ENCODE data around the gene EIF4G3. TPM values are rescaled to one million over a fixed set of nuclear protein-coding genes. Genes with fewer than 3 reads are reported as not detected.
A peak's percentile ranks its signal among the peaks of the same experiment; 100 is the strongest.

EIF4G3 gene
- total and polyA plus RNA-seq, 9 of the 15 experiments (the other 6 are each of a cell fraction or from before 2014, with no cell fraction given), result 6.7 to 40.5 (median 32.1) TPM

- no peaks in the 10 kb centered on the region for H3K27me3 ChIP-seq (ENCODE audit: control insufficient read depth in 2 of 2, insufficient read depth in 2 of 2, low read length in 2 of 2)
- peaks cover 11% of the 10 kb centered on the region for H3K36me3 ChIP-seq (ENCODE audit: control insufficient read depth, insufficient read depth, low read length)
- H3K9me3 ChIP-seq (replicated peaks; ENCODE audit: control insufficient read depth, insufficient read depth, low read depth, low read length), result no peaks in the 10 kb centered on the region
- H3K79me2 ChIP-seq (ENCODE audit: control insufficient read depth, insufficient read depth, low read length), result no peaks in the 10 kb centered on the region; the same call in 2 of the 3 replicates
- DNase-seq (ENCODE audit: extremely low read depth in 1 of 4, low spot score in 3 of 4) (no peak), FAIRE-seq (no peak), ATAC-seq (no peak)
- H3K9ac ChIP-seq (ENCODE audit: insufficient read depth in 1 of 2, low read depth in 2 of 2, low read length in 2 of 2), result no peak overlapping the region
- in situ Hi-C loops (cut with MboI) (no loop called here), intact Hi-C loops (cut with micrococcal nuclease) (no loop called here)
- H3K4me2 ChIP-seq (ENCODE audit: insufficient read depth, low read length), result no peak overlapping the region
- H2AFZ ChIP-seq (ENCODE audit: low read depth, low read length), result no peak overlapping the region
- no peak overlapping the region for H3K4me3 ChIP-seq
- peak overlapping the region; percentile 48; the same call in 1 of the 3 replicates for H3K27ac ChIP-seq (ENCODE audit: extremely low read depth, low read depth, low read length)
- BruUV-seq (replicated peaks), result no TSS peak
- H3K4me1 ChIP-seq (replicated peaks in 1 of 2; ENCODE audit: control insufficient read depth in 2 of 2, insufficient read depth in 2 of 2, low read length in 2 of 2), result peaks cover 0 to 26% of the 10 kb centered on the region in 2 experiments; a peak in 2 of 5 replicates
- whole genome bisulfite sequencing (ENCODE audit: insufficient coverage, low coverage, missing lambda C conversion rate), result 89% methylated on average over 2 of the region's 2 CpGs
- TF ChIP-seq ZNF316 (IDR thresholded peaks at IDR 0.05) (peak; percentile 84), C11orf30 (IDR thresholded peaks at IDR 0.05; ENCODE audit: low read depth) (peak; percentile 67), POLR2B (IDR thresholded peaks at IDR 0.05; ENCODE audit: low read depth, partially characterized antibody) (no peak), MAFG (tag; conservative IDR thresholded peaks at IDR 0.05) (peak; percentile 21), PCBP1 (IDR thresholded peaks at IDR 0.05; ENCODE audit: low read depth, low read length, poor library complexity, severe bottlenecking) (no peak)
- ChIA-PET POLR2A (no interaction called here), CTCF (ENCODE audit: low intra/inter-chr PET ratio) (no interaction called here)
- no peaks in the 10 kb centered on the region for H3K9me1 ChIP-seq (ENCODE audit: control insufficient read depth, insufficient read depth, low read length)
- H4K20me1 ChIP-seq (replicated peaks; ENCODE audit: control insufficient read depth, insufficient read depth, low read length), result no peaks in the 10 kb centered on the region
Observed at GRCh38 chr1:21099869-21100131, 76.9 kb downstream of the EIF4G3 start.

GRCh38 chr1:21099034-21099868 is 77.4 kb downstream of the EIF4G3 start:
- H3K27me3 ChIP-seq (ENCODE audit: control insufficient read depth in 2 of 2, insufficient read depth in 2 of 2, low read length in 2 of 2), result no peaks in the 10 kb centered on the region
- CTCF ChIA-PET (ENCODE audit: low intra/inter-chr PET ratio), result interaction anchor here (0.7 kb wide), 1 partner anchor 16 kb away, joined by 3 read pairs; no protein-coding TSS in a partner anchor
- ATAC-seq, result peak; percentile 51
- 10% methylated on average over 2 of the region's 2 CpGs for WGBS (ENCODE audit: insufficient coverage, low coverage, missing lambda C conversion rate)
- no peak overlapping the region for H2AFZ ChIP-seq (ENCODE audit: low read depth, low read length)
- FAIRE-seq, result no peak
- no TSS peak for BruUV-seq (replicated peaks)
- no peak for DNase-seq (ENCODE audit: extremely low read depth in 1 of 4, low spot score in 3 of 4)
- H3K36me3 ChIP-seq (ENCODE audit: control insufficient read depth, insufficient read depth, low read length), result peaks cover 8% of the 10 kb centered on the region; the same call in 2 of the 3 replicates
- H3K4me3 ChIP-seq, result no peak overlapping the region
- no peaks in the 10 kb centered on the region for H3K9me1 ChIP-seq (ENCODE audit: control insufficient read depth, insufficient read depth, low read length)
- H3K4me2 ChIP-seq (ENCODE audit: insufficient read depth, low read length), result no peak overlapping the region
- POLR2A ChIA-PET, result no interaction called here
- intact Hi-C loops (cut with micrococcal nuclease) (no loop called here), in situ Hi-C loops (cut with MboI) (no loop called here)
- H3K4me1 ChIP-seq (replicated peaks in 1 of 2; ENCODE audit: control insufficient read depth in 2 of 2, insufficient read depth in 2 of 2, low read length in 2 of 2), result peaks cover 0 to 26% of the 10 kb centered on the region in 2 experiments; a peak in 2 of 5 replicates
- no peaks in the 10 kb centered on the region for H4K20me1 ChIP-seq (replicated peaks; ENCODE audit: control insufficient read depth, insufficient read depth, low read length)
- peak overlapping the region; percentile 48; the same call in 1 of the 3 replicates for H3K27ac ChIP-seq (ENCODE audit: extremely low read depth, low read depth, low read length)
- H3K79me2 ChIP-seq (ENCODE audit: control insufficient read depth, insufficient read depth, low read length), result no peaks in the 10 kb centered on the region; the same call in 2 of the 3 replicates
- H3K9me3 ChIP-seq (replicated peaks; ENCODE audit: control insufficient read depth, insufficient read depth, low read depth, low read length), result no peaks in the 10 kb centered on the region
- no peak overlapping the region for H3K9ac ChIP-seq (ENCODE audit: insufficient read depth in 1 of 2, low read depth in 2 of 2, low read length in 2 of 2)
- TF ChIP-seq U2AF1 (optimal IDR thresholded peaks at IDR 0.05; ENCODE audit: low read depth, low read length) (no peak), RBM25 (IDR thresholded peaks at IDR 0.05; ENCODE audit: low read depth, low read length, severe bottlenecking) (peak; percentile 66), TOE1 (IDR thresholded peaks at IDR 0.05; ENCODE audit: borderline replicate concordance) (no peak), TOE1 (CRISPR knock-in tag; IDR thresholded peaks at IDR 0.05; ENCODE audit: borderline replicate concordance, low read depth) (no peak), ZNF175 (CRISPR knock-in tag; IDR thresholded peaks at IDR 0.05; ENCODE audit: low read depth) (no peak), FOSL1 (tag; conservative IDR thresholded peaks at IDR 0.05) (peak; percentile 66; the same call in 1 of the 2 replicates), SMARCA5 (IDR thresholded peaks at IDR 0.05) (no peak)

All from K562 (cell line).